GM12891 (cell line): ENCODE measurements around the gene ARIH1.
"Not testable (repeated sequence)": the region's sequence is repeated elsewhere in the genome, so short reads cannot be mapped to it uniquely, and the experiment has no call there.

Experiments used
- DNase-seq: peaks from one replicate; pipeline ENCODE4 v3.0.0; 2011; ENCODE audit warnings: low spot score; ENCODE audit not compliant: insufficient read length
- FAIRE-seq: peaks from 2 replicates; lab custom pipeline; 2011; peaks lifted over from hg19 to GRCh38; lab: Jason Lieb, UNC
- PAX5 ChIP-seq: IDR thresholded peaks from 2 replicates; pipeline ENCODE4 v1.6.1; 2011; ENCODE audit warnings: low read length, moderate library complexity, mild to moderate bottlenecking; ENCODE audit not compliant: insufficient read depth, severe bottlenecking
- POLR2A ChIP-seq: IDR thresholded peaks from 2 replicates; pipeline ENCODE4 v1.6.1; 2011; ENCODE audit warnings: low read depth, low read length, control low read depth
- POLR2AphosphoS5 ChIP-seq: IDR thresholded peaks from 2 replicates; pipeline ENCODE4 v1.6.1; 2011; ENCODE audit warnings: low read depth, low read length, control low read depth
- POU2F2 ChIP-seq: IDR thresholded peaks from 2 replicates; pipeline ENCODE4 v1.6.1; 2011; ENCODE audit warnings: low read depth, mild to moderate bottlenecking, control low read depth, low read length, moderate library complexity
- SPI1 ChIP-seq: IDR thresholded peaks from 2 replicates; pipeline ENCODE4 v1.6.1; 2011; ENCODE audit warnings: low read depth, low read length, control low read depth
- TAF1 ChIP-seq: IDR thresholded peaks from 2 replicates; pipeline ENCODE4 v1.6.1; 2011; ENCODE audit warnings: low read depth, low read length, control low read depth

Gene ARIH1

GRCh38 chr15:72590427-72590826 is 116.3 kb downstream of the ARIH1 start:
- FAIRE-seq (no peak), DNase-seq (no peak)
- TF ChIP-seq PAX5 (no peak), POLR2A (no peak), SPI1 (no peak), TAF1 (no peak), POU2F2 (no peak), POLR2AphosphoS5 (no peak)

- no peak for FAIRE-seq
- no peak for TF ChIP-seq TAF1
- DNase-seq, result no peak
These were observed 117.2 kb downstream of the ARIH1 start for GRCh38 chr15:72591361-72591760.

GRCh38 chr15:72592097-72592496 is 118.0 kb downstream of the ARIH1 start:
- FAIRE-seq (no peak), DNase-seq (no peak)
- TF ChIP-seq POLR2A, result no peak
- no peak for TF ChIP-seq PAX5

GRCh38 chr15:72592676-72593075 is 118.5 kb downstream of the ARIH1 start:
- TF ChIP-seq TAF1, result no peak
- no peak for TF ChIP-seq POLR2AphosphoS5
- no peak for TF ChIP-seq POLR2A
- TF ChIP-seq POU2F2, result no peak
- no peak for TF ChIP-seq PAX5
- no peak for TF ChIP-seq SPI1

GRCh38 chr15:72593838-72594237 is 119.7 kb downstream of the ARIH1 start:
- no peak for FAIRE-seq
- DNase-seq, result no peak
- no peak for TF ChIP-seq SPI1
- TF ChIP-seq TAF1, result no peak
- no peak for TF ChIP-seq POLR2AphosphoS5
- TF ChIP-seq POLR2A, result no peak
- TF ChIP-seq POU2F2, result no peak
- no peak for TF ChIP-seq PAX5

More at GRCh38 chr15:72592676-72593075, 118.5 kb downstream of the ARIH1 start:
- FAIRE-seq, result no peak
- DNase-seq, result no peak

- DNase-seq, result peak; percentile 17
- FAIRE-seq, result no peak
- no peak for TF ChIP-seq SPI1
- TF ChIP-seq POLR2A, result no peak
- no peak for TF ChIP-seq POLR2AphosphoS5
- no peak for TF ChIP-seq TAF1
- TF ChIP-seq PAX5, result no peak
- TF ChIP-seq POU2F2, result no peak
These were observed 125.8 kb downstream of the ARIH1 start for GRCh38 chr15:72599855-72600464.

- FAIRE-seq, result no peak
- TF ChIP-seq PAX5 (no peak), SPI1 (no peak), POLR2A (no peak), POU2F2 (no peak), TAF1 (no peak)
- no peak for DNase-seq
These were observed 130.7 kb downstream of the ARIH1 start for GRCh38 chr15:72604794-72605193.

GRCh38 chr15:72608084-72608483 is 134.0 kb downstream of the ARIH1 start:
- not testable (repeated sequence) for DNase-seq, FAIRE-seq

GRCh38 chr15:72609862-72610261 is 135.7 kb downstream of the ARIH1 start:
- TF ChIP-seq SPI1, result no peak
- no peak for TF ChIP-seq PAX5
- TF ChIP-seq POLR2AphosphoS5, result no peak
- TF ChIP-seq POLR2A, result no peak
- no peak for TF ChIP-seq POU2F2
- no peak for TF ChIP-seq TAF1
- DNase-seq, result no peak
- FAIRE-seq, result no peak

GRCh38 chr15:72612324-72612723 is 138.2 kb downstream of the ARIH1 start:
- not testable (repeated sequence) for DNase-seq, FAIRE-seq

- TF ChIP-seq POU2F2 (no peak), SPI1 (no peak), POLR2A (no peak), POLR2AphosphoS5 (no peak), PAX5 (no peak), TAF1 (no peak)
- FAIRE-seq (no peak), DNase-seq (no peak)
These were observed 140.8 kb downstream of the ARIH1 start for GRCh38 chr15:72614810-72615532.

- FAIRE-seq, DNase-seq: not testable (repeated sequence)
These were observed 141.6 kb downstream of the ARIH1 start for GRCh38 chr15:72615533-72616233.
